K562 (cell line): ENCODE data around the gene FHIT. TPM values are rescaled to one million over a fixed set of nuclear protein-coding genes. Genes with fewer than 3 reads are reported as not detected.

Experiments used
- ATAC-seq: fragments of 200-7000 bp; cut with Tn5 transposase; 3 replicates; pipeline ENCODE4 v1.9.1; 2020; ENCODE audit warnings: moderate library complexity
- BruUV-seq: library from RNA; stranded (reverse); fragments of 400-500 nt; replicated peaks from 2 replicates; lab custom pipeline; 2021; lab: Mats Ljungman, UMichigan
- CTCF ChIA-PET: fragments of 300-600 bp; formaldehyde crosslinking; extraction: SDS; loops from one replicate; lab custom pipeline; 2021; ENCODE audit warnings: low intra/inter-chr PET ratio; lab: Yijun Ruan, JAX
- POLR2A ChIA-PET: fragments of 300-600, 350-650 bp; sonication (Branson Sonifier 250); formaldehyde crosslinking; extraction: SDS; loops from one replicate; lab custom pipeline; 2021; ENCODE audit warnings: antibody characterized with exemption, inconsistent platforms; lab: Yijun Ruan, JAX
- DNase-seq, 4 experiments: peaks; one replicate each; pipeline versions ENCODE4 v3.0.0 to v3.0.0-alpha.2; 2011 to 2018; ENCODE audit warnings: low spot score in 3 of 4, mixed read lengths in 3 of 4; ENCODE audit errors: extremely low read depth in 1 of 4
- FAIRE-seq: peaks from 2 replicates; lab custom pipeline; 2011; peaks lifted over from hg19 to GRCh38; lab: Jason Lieb, UNC
- H2AFZ ChIP-seq: 2 replicates; pipeline ENCODE4 v1.6.0; 2011; ENCODE audit warnings: low read depth, low read length, control low read depth, inconsistent platforms
- H3K27ac ChIP-seq: fragments of 200-600 bp; 3 replicates; pipeline ENCODE4 v1.8.0; 2011; ENCODE audit warnings: low read depth, mild to moderate bottlenecking, control low read depth, inconsistent platforms, low read length, moderate library complexity, mixed read lengths; ENCODE audit errors: extremely low read depth
- H3K27me3 ChIP-seq, 2 experiments: fragments of 300-600 bp in 1 of 2; 2 replicates in 1 of 2; 3 replicates in 1 of 2; pipeline versions ENCODE4 v1.6.0 to v1.8.0; 2011; ENCODE audit warnings: inconsistent platforms in 2 of 2, low read length in 2 of 2, mild to moderate bottlenecking in 1 of 2, mixed read lengths in 1 of 2, moderate library complexity in 1 of 2; ENCODE audit not compliant: control insufficient read depth in 2 of 2, insufficient read depth in 2 of 2
- H3K36me3 ChIP-seq: fragments of 300-600 bp; 3 replicates; pipeline ENCODE4 v1.8.0; 2011; ENCODE audit warnings: mild to moderate bottlenecking, low read length, inconsistent platforms; ENCODE audit not compliant: control insufficient read depth, insufficient read depth
- H3K4me1 ChIP-seq, 2 experiments: fragments of 200-600 bp in 1 of 2; replicated peaks in 1 of 2; 2 replicates in 1 of 2; 3 replicates in 1 of 2; pipeline versions ENCODE4 v1.5.1 to v1.8.0; 2011; ENCODE audit warnings: inconsistent platforms in 2 of 2, low read length in 2 of 2, mild to moderate bottlenecking in 1 of 2, mixed read lengths in 1 of 2, moderate library complexity in 1 of 2; ENCODE audit not compliant: control insufficient read depth in 2 of 2, insufficient read depth in 2 of 2
- H3K4me2 ChIP-seq: 2 replicates; pipeline ENCODE4 v1.6.1; 2011; ENCODE audit warnings: low read length, control low read depth, inconsistent platforms, mixed read lengths; ENCODE audit not compliant: insufficient read depth
- H3K4me3 ChIP-seq: fragments of 200-600 bp; sonication (generic), shearing (Covaris generic); 2 replicates; pipeline ENCODE4 v1.5.1; 2016; ENCODE audit warnings: control low read depth, inconsistent platforms
- H3K79me2 ChIP-seq: fragments of 200-600 bp; 3 replicates; pipeline ENCODE4 v1.8.0; 2011; ENCODE audit warnings: low read length, inconsistent platforms; ENCODE audit not compliant: control insufficient read depth, insufficient read depth
- H3K9ac ChIP-seq, 2 experiments: 2 replicates each; pipeline versions ENCODE4 v1.6.0 to v1.6.1; 2011; ENCODE audit warnings: low read depth in 2 of 2, low read length in 2 of 2, control low read depth in 1 of 2, inconsistent platforms in 1 of 2, mild to moderate bottlenecking in 1 of 2, mixed read lengths in 1 of 2; ENCODE audit not compliant: insufficient read depth in 1 of 2
- H3K9me1 ChIP-seq: one replicate; pipeline ENCODE4 v1.6.0; 2011; ENCODE audit warnings: inconsistent platforms, mild to moderate bottlenecking, low read length, moderate library complexity; ENCODE audit not compliant: control insufficient read depth, insufficient read depth
- H3K9me3 ChIP-seq: replicated peaks from 2 replicates; pipeline ENCODE4 v1.5.1; 2011; ENCODE audit warnings: low read depth, low read length, inconsistent platforms; ENCODE audit not compliant: control insufficient read depth, insufficient read depth
- H4K20me1 ChIP-seq: replicated peaks from 2 replicates; pipeline ENCODE4 v1.6.1; 2011; ENCODE audit warnings: low read length, inconsistent platforms, mixed read lengths; ENCODE audit not compliant: control insufficient read depth, insufficient read depth
- DLX4 ChIP-seq: fragments of 250-450 bp; sonication (Bioruptor Pico); IDR thresholded peaks from 2 replicates; pipeline ENCODE4 v1.6.1; 2021; ENCODE audit warnings: mild to moderate bottlenecking
- E4F1 ChIP-seq: fragments of 250-450 bp; sonication (Bioruptor Pico); IDR thresholded peaks from 2 replicates; pipeline ENCODE4 v1.5.0; 2021; ENCODE audit warnings: mild to moderate bottlenecking, borderline replicate concordance
- ETV6 ChIP-seq, 3 experiments: fragments of 150-350 bp in 1 of 3; sonication (generic) in 1 of 3; formaldehyde crosslinking in 1 of 3; IDR thresholded peaks; 2 replicates each; pipeline versions ENCODE4 v1.6.1 to v1.8.0; 2014 to 2022; ENCODE audit warnings: borderline replicate concordance in 2 of 3, low read depth in 2 of 3, antibody characterized with exemption in 1 of 3, low read length in 1 of 3, mild to moderate bottlenecking in 1 of 3, missing genetic modification reagents in 1 of 3
- EWSR1 ChIP-seq: fragments of 450-650 bp; IDR thresholded peaks from 2 replicates; pipeline ENCODE4 v1.6.1; 2018; ENCODE audit warnings: borderline replicate concordance, mild to moderate bottlenecking, low read depth, moderate library complexity; ENCODE audit not compliant: partially characterized antibody
- KAT7 ChIP-seq: sonication (generic); formaldehyde crosslinking; IDR thresholded peaks from 2 replicates; pipeline ENCODE4 v1.8.0; 2022; ENCODE audit warnings: missing genetic modification reagents, mild to moderate bottlenecking, borderline replicate concordance
- RBM22 ChIP-seq: fragments of 200-400 bp; formaldehyde crosslinking; IDR thresholded peaks from 2 replicates; pipeline ENCODE4 v1.6.1; 2018; ENCODE audit warnings: low read length, low read depth; ENCODE audit not compliant: poor library complexity, severe bottlenecking
- SMC3 ChIP-seq: conservative IDR thresholded peaks from 2 replicates; pipeline ENCODE4 v1.6.1; 2011; ENCODE audit warnings: low read depth, low read length, improper control_type of control experiment; ENCODE audit not compliant: insufficient read depth
- ZBTB9 ChIP-seq: fragments of 450-650 bp; formaldehyde crosslinking; IDR thresholded peaks from 2 replicates; pipeline ENCODE4 v1.4.0; 2020; ENCODE audit warnings: mild to moderate bottlenecking, moderate library complexity
- ZNF354B ChIP-seq: fragments of 250-450 bp; sonication (Bioruptor Pico); IDR thresholded peaks from 2 replicates; pipeline ENCODE4 v1.4.0; 2020
- ZNF584 ChIP-seq: fragments of 200-800 bp; sonication (Bioruptor generic); IDR thresholded peaks from 2 replicates; pipeline ENCODE4 v1.6.1; 2016; ENCODE audit warnings: low read depth, mild to moderate bottlenecking, missing genetic modification characterization, missing compliant biosample characterization
- WGBS: fragments of 100-300 bp; shearing (Covaris generic); methylation state at CpG from one replicate; pipeline ENCODE4 v1.1.6; 2016; ENCODE audit warnings: low coverage, mixed read lengths; ENCODE audit not compliant: insufficient coverage; ENCODE audit errors: missing lambda C conversion rate; 5-methylcytosine and 5-hydroxymethylcytosine counted together
- in situ Hi-C: fragments of 300-500 bp; cut with MboI; formaldehyde crosslinking; loops from 4 replicates; pipeline ENCODE4 v1.15.0; 2018; ENCODE audit warnings: inconsistent platforms, mixed read lengths
- intact Hi-C: fragments of 100-400 bp; cut with micrococcal nuclease; formaldehyde crosslinking; loops from 2 replicates; pipeline ENCODE4 v1.14.2; 2022
- polyA plus RNA-seq, 8 experiments: library from polyadenylated mRNA; depleted of rRNA in 4 of 8; stranded (reverse) in 5 of 8; unstranded in 3 of 8; fragments of >200 nt; fragmentation: Nextera tagmentation in 2 of 8; fragmentation: Illumina TruSeq in 1 of 8; extraction: Ambion mirVana in 2 of 8; extraction: Trizol in 1 of 8; gene quantifications; 2 replicates each; pipeline versions ENCODE4 v1.2.1 to v1.2.3, GENCODE V29; 2011 to 2014; ENCODE audit warnings: inconsistent platforms in 1 of 8, missing spikeins in 1 of 8
- total RNA-seq, 7 experiments: library from RNA; depleted of rRNA in 6 of 7; stranded (reverse); fragments of >200 nt in 6 of 7; fragmentation: Illumina TruSeq in 2 of 7; extraction: Trizol in 2 of 7; gene quantifications; 2 replicates each; pipeline versions ENCODE4 v1.2.1 to v1.2.3, GENCODE V29; 2011 to 2021; ENCODE audit warnings: low replicate concordance in 1 of 7

Gene FHIT
- total and polyA plus RNA-seq, 9 of the 15 experiments (the other 6 are each of a cell fraction or from before 2014, with no cell fraction given): 1.7 to 9.1 (median 4.3) TPM

- intact Hi-C loops (no loop called here), in situ Hi-C loops (no loop called here)
- H2AFZ ChIP-seq: no peak overlapping the region
- ChIA-PET CTCF (no interaction called here), POLR2A (no interaction called here)
- no TSS peak for BruUV-seq
- H3K79me2 ChIP-seq: no peaks in the 10 kb centered on the region
- H3K4me1 ChIP-seq: no peaks in the 10 kb centered on the region
- H3K9ac ChIP-seq: no peak overlapping the region
- no peaks in the 10 kb centered on the region for H3K9me1 ChIP-seq
- WGBS: 19% methylated on average over 2 of the region's 2 CpGs
- DNase-seq (no peak), FAIRE-seq (no peak), ATAC-seq (no peak)
- H3K9me3 ChIP-seq: no peaks in the 10 kb centered on the region
- H3K36me3 ChIP-seq: no peaks in the 10 kb centered on the region
- H3K4me3 ChIP-seq: no peak overlapping the region
- no peak overlapping the region for H3K4me2 ChIP-seq
- H3K27me3 ChIP-seq: no peaks in the 10 kb centered on the region
- TF ChIP-seq ZBTB9 (CRISPR knock-in tag) (no peak), ZNF354B (CRISPR knock-in tag) (no peak), E4F1 (CRISPR knock-in tag) (no peak), DLX4 (CRISPR knock-in tag) (no peak), ETV6 (IDR thresholded peaks at IDR 0.05; ENCODE audit: borderline replicate concordance in 1 of 2, low read depth in 2 of 2, low read length in 1 of 2) (no peak), ETV6 (CRISPR knock-in tag; IDR thresholded peaks at IDR 0.05; ENCODE audit: borderline replicate concordance) (no peak), RBM22 (no peak), SMC3 (no peak), KAT7 (no peak), EWSR1 (no peak), ZNF584 (CRISPR knock-in tag) (no peak)
- no peak overlapping the region for H3K27ac ChIP-seq
- no peaks in the 10 kb centered on the region for H4K20me1 ChIP-seq
Observed at GRCh38 chr3:60135474-60135873, 1115.8 kb downstream of the FHIT start.
